GM12864 (cell line): ENCODE measurements around the gene TMEM132D.

Experiments
- DNase-seq: peaks from one replicate; pipeline ENCODE4 v3.0.0-alpha.2; 2011; ENCODE audit warnings: low read depth
- H3K4me3 ChIP-seq: 2 replicates; pipeline ENCODE4 v1.5.1; 2011; ENCODE audit warnings: mild to moderate bottlenecking, low read depth, low read length, control low read depth
- CTCF ChIP-seq: IDR thresholded peaks from 2 replicates; pipeline ENCODE4 v1.5.1; 2011; ENCODE audit warnings: low read depth, mild to moderate bottlenecking, moderate library complexity, low read length, control low read depth, inconsistent platforms; ENCODE audit errors: missing control alignments

The TMEM132D gene

GRCh38 chr12:129486931-129487330 is 416.9 kb downstream of the TMEM132D start:
- H3K4me3 ChIP-seq = no peak overlapping the region
- TF ChIP-seq CTCF = no peak
- DNase-seq = no peak

- DNase-seq = no peak
- TF ChIP-seq CTCF = no peak
- no peak overlapping the region for H3K4me3 ChIP-seq
Observed at GRCh38 chr12:129483111-129483893, 420.5 kb downstream of the TMEM132D start.

- no peak for TF ChIP-seq CTCF
- DNase-seq = no peak
- no peak overlapping the region for H3K4me3 ChIP-seq
Observed at GRCh38 chr12:129481921-129482320, 421.9 kb downstream of the TMEM132D start.

GRCh38 chr12:129470196-129470595 is 433.6 kb downstream of the TMEM132D start:
- DNase-seq = no peak
- H3K4me3 ChIP-seq = no peak overlapping the region
- TF ChIP-seq CTCF = no peak

- DNase-seq = no peak
- no peak overlapping the region for H3K4me3 ChIP-seq
- no peak for TF ChIP-seq CTCF
Observed at GRCh38 chr12:129467726-129468125, 436.1 kb downstream of the TMEM132D start.

GRCh38 chr12:129467289-129467688 is 436.5 kb downstream of the TMEM132D start:
- DNase-seq = no peak
- no peak overlapping the region for H3K4me3 ChIP-seq
- no peak for TF ChIP-seq CTCF

- no peak for DNase-seq
- no peak overlapping the region for H3K4me3 ChIP-seq
- no peak for TF ChIP-seq CTCF
Observed at GRCh38 chr12:129466499-129466898, 437.3 kb downstream of the TMEM132D start.
